Transverse colon (tissue), 4 donors: Measurements from ENCODE around the gene NT5C1A. TPM values are rescaled to one million over a fixed set of nuclear protein-coding genes. Genes with fewer than 3 reads are reported as not detected.

Experiments
- DNase-seq: peaks from one replicate; pipeline ENCODE4 v3.0.0-alpha.2; 2019
- H3K27ac ChIP-seq, 4 donors: fragments of 200-600 bp; sonication (generic); 2 replicates each; pipeline ENCODE4 v1.5.1; 2016 to 2018; ENCODE audit warnings: inconsistent platforms in 4 of 4
- H3K27me3 ChIP-seq: fragments of 200-600 bp; sonication (generic); 2 replicates; pipeline ENCODE4 v1.5.1; 2017; ENCODE audit warnings: inconsistent platforms
- H3K36me3 ChIP-seq, 4 donors: fragments of 200-600 bp; sonication (generic); 2 replicates each; pipeline ENCODE4 v1.5.1; 2017 to 2019; ENCODE audit warnings: inconsistent platforms in 4 of 4
- H3K4me1 ChIP-seq, 4 donors: fragments of 200-600 bp; sonication (generic); 2 replicates each; pipeline ENCODE4 v1.5.1; 2017 to 2020; ENCODE audit warnings: inconsistent platforms in 4 of 4
- H3K4me3 ChIP-seq, 4 donors: fragments of 200-600 bp; sonication (generic); 1 replicate in 1 of 4; 2 replicates in 3 of 4; pipeline versions ENCODE4 v1.5.1 to v1.6.1; 2017 to 2019; ENCODE audit warnings: inconsistent platforms in 4 of 4
- H3K9me3 ChIP-seq, 2 donors: fragments of 200-600 bp; sonication (generic); 2 replicates each; pipeline ENCODE4 v1.5.1; 2017 to 2019; ENCODE audit warnings: inconsistent platforms in 2 of 2
- CTCF ChIP-seq, 5 experiments: fragments of 200-600 bp in 3 of 5; fragments of 450-650 bp in 2 of 5; sonication (generic) in 3 of 5; IDR thresholded peaks; 1 replicate in 2 of 5; 2 replicates in 3 of 5; pipeline ENCODE4 v1.5.1; 2016 to 2017; ENCODE audit warnings: antibody characterized with exemption in 5 of 5, inconsistent platforms in 3 of 5, mild to moderate bottlenecking in 2 of 5, moderate library complexity in 1 of 5
- EP300 ChIP-seq: sonication (generic); formaldehyde crosslinking; IDR thresholded peaks from one replicate; pipeline ENCODE4 v1.6.1; 2017; ENCODE audit warnings: antibody characterized with exemption, low read depth
- POLR2A ChIP-seq: fragments of 450-650 bp; IDR thresholded peaks from one replicate; pipeline ENCODE4 v1.6.1; 2016; ENCODE audit warnings: antibody characterized with exemption, mild to moderate bottlenecking, moderate library complexity
- POLR2AphosphoS5 ChIP-seq, 3 donors: sonication (generic); formaldehyde crosslinking; IDR thresholded peaks; one replicate each; pipeline ENCODE4 v1.6.1; 2016; ENCODE audit warnings: antibody characterized with exemption in 3 of 3
- WGBS, 2 donors: methylation state at CpG; one replicate each; pipeline ENCODE4 v1.1.5; 2018; ENCODE audit warnings: low coverage in 1 of 2; 5-methylcytosine and 5-hydroxymethylcytosine counted together
- in situ Hi-C, 4 donors: fragments of 200-750 bp; cut with MboI; loops; one replicate each; pipeline versions ENCODE4 v1.15.0 to v1.15.1; 2017; ENCODE audit warnings: low sequenced_read_pairs in 3 of 4, low pct_ligation_motif_present in 1 of 4, low pct_unique_long_range_greater_than_20kb in 1 of 4
- intact Hi-C: fragments of 100-400 bp; cut with DNase I; formaldehyde crosslinking; loops from one replicate; pipeline ENCODE4 v1.15.1; 2023; ENCODE audit warnings: low total_unique reads
- total RNA-seq, 4 donors: library from RNA; depleted of rRNA; stranded (reverse); fragments of >200 nt; gene quantifications; one replicate each; pipeline ENCODE4 v1.1.0, GENCODE V29; 2016

The NT5C1A gene
- total RNA-seq, 4 donors from 2014 or later = not detected

- 89% methylated on average over 1 of the region's 1 CpG; no CpG with 5 or more reads in 1 of the 2 donors for WGBS, 2 donors
- Histone ChIP-seq H3K27ac (no peak overlapping the region), H3K4me3 (no peak overlapping the region), H3K27me3 (peaks cover 16% of the 10 kb centered on the region), H3K36me3 (no peaks in the 10 kb centered on the region), H3K9me3 (no peaks in the 10 kb centered on the region), H3K4me1 (peaks cover 0 to 3% (median 0%) of the 10 kb centered on the region in 4 donors)
- DNase-seq = no peak
- in situ Hi-C loops (loop anchor here in 1 of 4 donors (10.0 kb wide), 1 partner anchor 46 kb away; no protein-coding TSS in a partner anchor), intact Hi-C loops (no loop called here)
- TF ChIP-seq POLR2A = no peak
- TF ChIP-seq CTCF (IDR thresholded peaks at IDR 0.05) = no peak
- TF ChIP-seq EP300 = no peak
- no peak for TF ChIP-seq POLR2AphosphoS5 (IDR thresholded peaks at IDR 0.05)
Measured at GRCh38 chr1:39650431-39650830, 21.5 kb downstream of the NT5C1A start.

GRCh38 chr1:39649636-39650185, 22.2 kb downstream of the NT5C1A start:
- Histone ChIP-seq H3K27ac (no peak overlapping the region), H3K36me3 (no peaks in the 10 kb centered on the region), H3K4me1 (peaks cover 0 to 3% (median 0%) of the 10 kb centered on the region in 4 donors), H3K9me3 (no peaks in the 10 kb centered on the region), H3K4me3 (no peak overlapping the region), H3K27me3 (peaks cover 11% of the 10 kb centered on the region)
- DNase-seq = no peak
- intact Hi-C loops = no loop called here
- WGBS, 2 donors = 77 to 92% methylated on average over 1 to 2 of the region's 2 CpGs
- TF ChIP-seq CTCF (IDR thresholded peaks at IDR 0.05) (no peak), POLR2A (no peak), EP300 (no peak), POLR2AphosphoS5 (IDR thresholded peaks at IDR 0.05) (no peak)
- in situ Hi-C loops = loop anchor here in 1 of 4 donors (10.0 kb wide), 1 partner anchor 45 kb away; no protein-coding TSS in a partner anchor

GRCh38 chr1:39648496-39648895, 23.4 kb downstream of the NT5C1A start:
- H3K36me3 ChIP-seq = no peaks in the 10 kb centered on the region
- no peak for TF ChIP-seq POLR2AphosphoS5 (IDR thresholded peaks at IDR 0.05)
- TF ChIP-seq CTCF (IDR thresholded peaks at IDR 0.05) = no peak
- no peak for TF ChIP-seq EP300
- TF ChIP-seq POLR2A = no peak
- H3K27ac ChIP-seq = no peak overlapping the region
- intact Hi-C loops = no loop called here
- DNase-seq = no peak
- H3K4me3 ChIP-seq = no peak overlapping the region
- H3K4me1 ChIP-seq = no peaks in the 10 kb centered on the region
- 57 to 100% methylated on average over 1 to 2 of the region's 2 CpGs for WGBS, 2 donors
- H3K9me3 ChIP-seq = no peaks in the 10 kb centered on the region
- in situ Hi-C loops = no loop called here
- no peaks in the 10 kb centered on the region for H3K27me3 ChIP-seq

- no peaks in the 10 kb centered on the region for H3K27me3 ChIP-seq
- TF ChIP-seq POLR2A (no peak), CTCF (IDR thresholded peaks at IDR 0.05) (no peak), POLR2AphosphoS5 (IDR thresholded peaks at IDR 0.05) (no peak), EP300 (no peak)
- WGBS, 2 donors = 73 to 83% methylated on average over 1 to 3 of the region's 3 CpGs
- intact Hi-C loops = no loop called here
- in situ Hi-C loops = no loop called here
- H3K36me3 ChIP-seq = no peaks in the 10 kb centered on the region
- DNase-seq = no peak
- H3K4me1 ChIP-seq = no peaks in the 10 kb centered on the region
- no peak overlapping the region for H3K4me3 ChIP-seq
- H3K27ac ChIP-seq = peak overlapping the region; percentile 33 to 62 (median 53)
- no peaks in the 10 kb centered on the region for H3K9me3 ChIP-seq
Measured at GRCh38 chr1:39647247-39647646, 24.7 kb downstream of the NT5C1A start.
